Measurements from ENCODE around the gene KIF2C. TPM values are rescaled to one million over a fixed set of nuclear protein-coding genes. Genes with fewer than 3 reads are reported as not detected.
"Not testable (repeated sequence)": the region's sequence is repeated elsewhere in the genome, so short reads cannot be mapped to it uniquely, and the experiment has no call there.

The KIF2C gene
- total and polyA plus RNA-seq, 2 experiments from 2014 or later: 5.8 to 6.7 TPM

GRCh38 chr1:44792736-44793502, 53.3 kb downstream of the KIF2C start:
- Histone ChIP-seq H3K4me3 (no peak overlapping the region), H3K79me2 (no peaks in the 10 kb centered on the region), H3K4me1 (ENCODE audit: insufficient read depth) (no peaks in the 10 kb centered on the region), H4K20me1 (ENCODE audit: insufficient read depth, poor library complexity, severe bottlenecking) (no peaks in the 10 kb centered on the region), H3K27ac (no peak overlapping the region), H3K27me3 (no peaks in the 10 kb centered on the region), H3K9me3 (ENCODE audit: low read depth) (no peaks in the 10 kb centered on the region), H3K4me2 (no peak overlapping the region), H3K36me3 (replicated peaks; ENCODE audit: insufficient read depth, low read depth) (no peaks in the 10 kb centered on the region), H2AFZ (no peak overlapping the region), H3K9me2 (replicated peaks; ENCODE audit: insufficient read depth) (no peaks in the 10 kb centered on the region)
- no peak for DNase-seq (ENCODE audit: low spot score)
- WGBS (ENCODE audit: low lambda C conversion rate, missing lambda C conversion rate): 93% methylated on average over 9 of the region's 9 CpGs
- TF ChIP-seq EZH2 (IDR thresholded peaks at IDR 0.05; ENCODE audit: borderline replicate concordance) (no peak), CTCF (IDR thresholded peaks at IDR 0.05; ENCODE audit: poor library complexity) (no peak), EZH2phosphoT487 (IDR thresholded peaks at IDR 0.05; ENCODE audit: low read depth, severe bottlenecking, unreplicated experiment) (no peak)

GRCh38 chr1:44797886-44798285, 58.2 kb downstream of the KIF2C start:
- not testable (repeated sequence) for H3K9me2 ChIP-seq (replicated peaks; ENCODE audit: insufficient read depth); H2AFZ ChIP-seq

GRCh38 chr1:44798481-44799365, 59.1 kb downstream of the KIF2C start:
- H3K36me3 ChIP-seq (replicated peaks; ENCODE audit: insufficient read depth, low read depth): no peaks in the 10 kb centered on the region
- no peaks in the 10 kb centered on the region for H3K9me3 ChIP-seq (ENCODE audit: low read depth)
- WGBS (ENCODE audit: low lambda C conversion rate, missing lambda C conversion rate): 89% methylated on average over 10 of the region's 10 CpGs
- peak overlapping the region; percentile 94 for H3K27ac ChIP-seq
- H3K27me3 ChIP-seq: no peaks in the 10 kb centered on the region
- H3K79me2 ChIP-seq: peaks cover 10% of the 10 kb centered on the region
- H3K4me1 ChIP-seq (ENCODE audit: insufficient read depth): no peaks in the 10 kb centered on the region
- no peak for DNase-seq (ENCODE audit: low spot score)
- no peaks in the 10 kb centered on the region for H3K9me2 ChIP-seq (replicated peaks; ENCODE audit: insufficient read depth)
- no peak overlapping the region for H3K4me3 ChIP-seq
- peak overlapping the region; percentile 94 for H3K4me2 ChIP-seq
- H4K20me1 ChIP-seq (ENCODE audit: insufficient read depth, poor library complexity, severe bottlenecking): no peaks in the 10 kb centered on the region
- TF ChIP-seq CTCF (IDR thresholded peaks at IDR 0.05; ENCODE audit: poor library complexity): no peak
- no peak for TF ChIP-seq EZH2 (IDR thresholded peaks at IDR 0.05; ENCODE audit: borderline replicate concordance)
- peak overlapping the region; percentile 24 for H2AFZ ChIP-seq

More at GRCh38 chr1:44797886-44798285, 58.2 kb downstream of the KIF2C start:
- 88% methylated on average over 8 of the region's 8 CpGs for WGBS (ENCODE audit: low lambda C conversion rate, missing lambda C conversion rate)
- not testable (repeated sequence) for H3K27me3 ChIP-seq; H3K4me1 ChIP-seq (ENCODE audit: insufficient read depth); H4K20me1 ChIP-seq (ENCODE audit: insufficient read depth, poor library complexity, severe bottlenecking); DNase-seq (ENCODE audit: low spot score); H3K4me3 ChIP-seq; H3K27ac ChIP-seq; H3K4me2 ChIP-seq; H3K9me3 ChIP-seq (ENCODE audit: low read depth); H3K36me3 ChIP-seq (replicated peaks; ENCODE audit: insufficient read depth, low read depth)
- H3K79me2 ChIP-seq: peaks cover 10% of the 10 kb centered on the region

All from hepatocyte (in vitro differentiated cells).